SK-N-MC (cell line): ENCODE data around the gene CIROP.

Source experiments
- EZH2 ChIP-seq: fragments of 200-600 bp; sonication (generic); IDR thresholded peaks from one replicate; pipeline ENCODE4 v1.6.1; 2017; ENCODE audit warnings: antibody characterized with exemption
- FOXP2 ChIP-seq: optimal IDR thresholded peaks from 2 replicates; pipeline ENCODE3; 2011; ENCODE audit warnings: mild to moderate bottlenecking, moderate library complexity; ENCODE audit not compliant: insufficient read depth; ENCODE audit errors: extremely low read length, control extremely low read depth
- POLR2AphosphoS5 ChIP-seq: IDR thresholded peaks from 2 replicates; pipeline ENCODE4 v1.6.1; 2012; ENCODE audit warnings: mild to moderate bottlenecking, low read depth, low read length, borderline replicate concordance

DNA sequence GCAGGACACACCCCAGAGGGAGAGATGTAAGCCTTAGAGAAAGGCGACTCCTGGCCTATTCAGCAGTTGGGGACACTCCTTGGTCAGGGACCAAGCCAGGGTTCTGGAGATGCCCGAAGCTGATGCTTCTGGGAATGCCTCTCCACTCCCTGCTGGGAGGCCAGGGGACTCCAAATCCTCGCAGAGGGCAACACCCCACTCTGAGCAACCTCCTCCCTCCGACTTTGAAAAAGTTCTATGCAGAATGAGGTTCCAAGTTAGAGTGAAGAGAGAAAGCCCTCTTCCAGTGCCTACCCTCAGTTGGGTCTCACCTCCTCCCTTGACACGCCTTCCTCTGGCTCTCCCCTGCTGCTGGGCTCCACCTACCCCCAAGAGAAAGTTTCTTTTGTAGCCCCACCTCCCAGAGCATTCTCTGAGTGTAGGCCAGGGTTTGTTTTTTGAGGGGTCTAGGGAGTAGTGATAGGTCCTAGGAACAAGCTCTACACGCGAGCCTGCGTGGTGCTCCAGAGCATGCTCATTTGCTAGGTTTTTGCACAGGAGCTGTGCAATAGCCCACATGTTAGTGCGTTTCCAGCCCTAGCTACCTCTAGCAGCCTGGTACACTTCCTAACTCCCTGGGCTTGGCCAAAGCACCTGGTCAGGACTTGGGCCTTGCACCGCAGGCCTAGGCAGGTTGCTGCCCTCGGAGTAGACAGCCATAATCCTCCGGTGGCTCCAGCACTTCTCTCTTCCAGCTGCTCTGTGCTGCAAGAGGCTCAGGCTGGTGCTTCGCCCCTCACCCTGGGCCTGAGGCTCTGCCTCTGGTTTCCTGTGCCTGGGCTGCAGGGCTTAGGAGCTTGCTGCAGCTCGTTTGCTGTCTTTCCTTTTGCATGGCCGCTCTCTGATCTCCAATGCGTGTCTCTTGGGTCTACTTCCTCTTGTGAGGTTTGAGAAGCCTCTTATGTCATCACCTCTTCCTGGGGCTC lies 14.9 kb upstream of the CIROP start:
- TF ChIP-seq POLR2AphosphoS5 (no peak), EZH2 (no peak), FOXP2 (no peak)
